GM21515 (cell line): ENCODE results near the gene HIVEP3.

Experiments
- ATAC-seq: cut with Tn5 transposase; IDR thresholded peaks from one replicate; pipeline ENCODE4 v1.9.1; 2021; ENCODE audit not compliant: unreplicated experiment

Gene HIVEP3

GRCh38 chr1:41507836-41508235 is 410.9 kb downstream of the HIVEP3 start:
- no peak for ATAC-seq

GRCh38 chr1:41507110-41507720 is 411.5 kb downstream of the HIVEP3 start:
- no peak for ATAC-seq

- ATAC-seq, result no peak
Observed at GRCh38 chr1:41504114-41505035, 414.3 kb downstream of the HIVEP3 start.

GRCh38 chr1:41503538-41504113 is 415.1 kb downstream of the HIVEP3 start:
- no peak for ATAC-seq

- ATAC-seq, result no peak
Observed at GRCh38 chr1:41502912-41503311, 415.8 kb downstream of the HIVEP3 start.

GRCh38 chr1:41501581-41501980 is 417.1 kb downstream of the HIVEP3 start:
- no peak for ATAC-seq

- ATAC-seq, result no peak
Observed at GRCh38 chr1:41500781-41501518, 417.8 kb downstream of the HIVEP3 start.

- ATAC-seq, result no peak
Observed at GRCh38 chr1:41500378-41500777, 418.3 kb downstream of the HIVEP3 start.

GRCh38 chr1:41499591-41499990 is 419.1 kb downstream of the HIVEP3 start:
- no peak for ATAC-seq

- ATAC-seq, result no peak
Observed at GRCh38 chr1:41498804-41499203, 419.9 kb downstream of the HIVEP3 start.

GRCh38 chr1:41498391-41498790 is 420.3 kb downstream of the HIVEP3 start:
- ATAC-seq, result no peak

GRCh38 chr1:41497461-41498030 is 421.2 kb downstream of the HIVEP3 start:
- no peak for ATAC-seq

- no peak for ATAC-seq
Observed at GRCh38 chr1:41497056-41497440, 421.7 kb downstream of the HIVEP3 start.

- no peak for ATAC-seq
Observed at GRCh38 chr1:41496080-41497055, 422.4 kb downstream of the HIVEP3 start.

GRCh38 chr1:41495210-41495948 is 423.3 kb downstream of the HIVEP3 start:
- ATAC-seq, result no peak

GRCh38 chr1:41494351-41495209 is 424.1 kb downstream of the HIVEP3 start:
- no peak for ATAC-seq

- ATAC-seq, result no peak
Observed at GRCh38 chr1:41493626-41494350, 424.9 kb downstream of the HIVEP3 start.
